Osteoblast (primary cell): ENCODE measurements around the gene FARP1. TPM values are rescaled to one million over a fixed set of nuclear protein-coding genes. Genes with fewer than 3 reads are reported as not detected.
A peak's percentile ranks its signal among the peaks of the same experiment; 100 is the strongest.

ENCODE experiments used
- DNase-seq: peaks from one replicate; pipeline ENCODE4 v3.0.0; 2011; ENCODE audit warnings: low spot score, mixed read lengths; ENCODE audit not compliant: insufficient read length; ENCODE audit errors: missing footprints
- H2AFZ ChIP-seq: 2 replicates; pipeline ENCODE4 v1.6.0; 2011; ENCODE audit warnings: mild to moderate bottlenecking, low read length
- H3K27ac ChIP-seq: 2 replicates; pipeline ENCODE4 v1.5.1; 2011; ENCODE audit warnings: mild to moderate bottlenecking, low read depth, low read length, moderate library complexity
- H3K27me3 ChIP-seq: 2 replicates; pipeline ENCODE4 v1.6.0; 2012; ENCODE audit warnings: mild to moderate bottlenecking, control low read depth, inconsistent platforms, low read length, moderate library complexity; ENCODE audit not compliant: insufficient read depth
- H3K36me3 ChIP-seq: 2 replicates; pipeline ENCODE4 v1.5.1; 2011; ENCODE audit warnings: mild to moderate bottlenecking, low read length, control low read depth, moderate library complexity; ENCODE audit not compliant: insufficient read depth
- H3K4me1 ChIP-seq: 2 replicates; pipeline ENCODE4 v1.5.1; 2011; ENCODE audit warnings: mild to moderate bottlenecking, low read length, control low read depth, moderate library complexity; ENCODE audit not compliant: insufficient read depth
- H3K4me2 ChIP-seq: 2 replicates; pipeline ENCODE4 v1.6.0; 2011; ENCODE audit warnings: mild to moderate bottlenecking, low read length; ENCODE audit not compliant: insufficient read depth
- H3K4me3 ChIP-seq: fragments of 200-600 bp; sonication (generic); 3 replicates; pipeline ENCODE4 v1.5.1; 2012; ENCODE audit warnings: mild to moderate bottlenecking, low read length, inconsistent platforms; ENCODE audit not compliant: insufficient read depth
- H3K79me2 ChIP-seq: 2 replicates; pipeline ENCODE4 v1.6.0; 2012; ENCODE audit warnings: mild to moderate bottlenecking, low read length, control low read depth, inconsistent platforms; ENCODE audit not compliant: insufficient read depth
- H3K9me3 ChIP-seq: 2 replicates; pipeline ENCODE4 v1.5.1; 2011; ENCODE audit warnings: low read depth, low read length, control low read depth
- H4K20me1 ChIP-seq: 2 replicates; pipeline ENCODE4 v1.6.0; 2012; ENCODE audit warnings: mild to moderate bottlenecking, low read length, control low read depth; ENCODE audit not compliant: insufficient read depth
- CTCF ChIP-seq: IDR thresholded peaks from 2 replicates; pipeline ENCODE4 v1.5.1; 2011; ENCODE audit warnings: mild to moderate bottlenecking, low read depth, low read length, moderate library complexity; ENCODE audit errors: extremely low read depth
- total RNA-seq: library from RNA; depleted of rRNA; stranded (reverse); fragments of >200 nt; gene quantifications from 2 replicates; pipeline ENCODE4 v1.2.3, GENCODE V29; 2012

Gene FARP1
- total RNA-seq, 1 donor: 36.2 TPM

- Histone ChIP-seq H3K4me1 (peaks cover 22% of the 10 kb centered on the region), H3K9me3 (no peaks in the 10 kb centered on the region), H3K4me2 (no peak overlapping the region), H2AFZ (no peak overlapping the region), H3K27ac (no peak overlapping the region), H3K4me3 (no peak overlapping the region), H4K20me1 (no peaks in the 10 kb centered on the region), H3K36me3 (peaks cover 53% of the 10 kb centered on the region), H3K27me3 (no peaks in the 10 kb centered on the region), H3K79me2 (no peaks in the 10 kb centered on the region)
- no peak for TF ChIP-seq CTCF
- DNase-seq: no peak
Observed at GRCh38 chr13:98386637-98387036, 243.7 kb downstream of the FARP1 start.

- no peaks in the 10 kb centered on the region for H3K27me3 ChIP-seq
- DNase-seq: no peak
- no peaks in the 10 kb centered on the region for H3K79me2 ChIP-seq
- TF ChIP-seq CTCF: no peak
- no peak overlapping the region for H3K4me2 ChIP-seq
- H3K36me3 ChIP-seq: peaks cover 62% of the 10 kb centered on the region
- H2AFZ ChIP-seq: no peak overlapping the region
- no peaks in the 10 kb centered on the region for H4K20me1 ChIP-seq
- peaks cover 21% of the 10 kb centered on the region for H3K4me1 ChIP-seq
- H3K9me3 ChIP-seq: no peaks in the 10 kb centered on the region
- peak overlapping the region; percentile 34 for H3K27ac ChIP-seq
- H3K4me3 ChIP-seq: no peak overlapping the region
Observed at GRCh38 chr13:98389319-98389718, 246.4 kb downstream of the FARP1 start.

- Histone ChIP-seq H3K79me2 (no peaks in the 10 kb centered on the region), H3K27me3 (no peaks in the 10 kb centered on the region), H3K4me2 (no peak overlapping the region), H3K9me3 (no peaks in the 10 kb centered on the region), H3K27ac (peak overlapping the region; percentile 34), H2AFZ (no peak overlapping the region), H4K20me1 (no peaks in the 10 kb centered on the region), H3K36me3 (peaks cover 65% of the 10 kb centered on the region), H3K4me3 (no peak overlapping the region), H3K4me1 (peaks cover 12% of the 10 kb centered on the region)
- no peak for DNase-seq
- no peak for TF ChIP-seq CTCF
Observed at GRCh38 chr13:98390086-98390715, 247.3 kb downstream of the FARP1 start.

GRCh38 chr13:98393873-98394272, 251.0 kb downstream of the FARP1 start:
- Histone ChIP-seq H3K4me2 (no peak overlapping the region), H3K27me3 (no peaks in the 10 kb centered on the region), H3K4me3 (no peak overlapping the region), H3K36me3 (peaks cover 50% of the 10 kb centered on the region), H3K4me1 (peaks cover 8% of the 10 kb centered on the region), H3K79me2 (no peaks in the 10 kb centered on the region), H3K9me3 (no peaks in the 10 kb centered on the region), H4K20me1 (no peaks in the 10 kb centered on the region), H2AFZ (peak overlapping the region; percentile 40), H3K27ac (peak overlapping the region; percentile 0)
- DNase-seq: peak; percentile 74
- no peak for TF ChIP-seq CTCF
